ENCODE results near the gene PEX7. TPM values are rescaled to one million over a fixed set of nuclear protein-coding genes. Genes with fewer than 3 reads are reported as not detected.
A peak's percentile ranks its signal among the peaks of the same experiment; 100 is the strongest.
"Not testable (repeated sequence)": the region's sequence is repeated elsewhere in the genome, so short reads cannot be mapped to it uniquely, and the experiment has no call there.

Gene PEX7
- polyA plus RNA-seq, 6 donors from 2014 or later: 6.4 to 19.6 (median 8.1) TPM

GRCh38 chr6:136822046-136822375, 381 bp upstream of the PEX7 start:
- ATAC-seq (ENCODE audit: low read depth in 2 of 2) (no peak), DNase-seq (no peak)
- Mint-ChIP-seq H3K36me3 (peaks cover 8 to 11% of the 10 kb centered on the region in 2 donors), H3K9me3 (no peaks in the 10 kb centered on the region), H3K27me3 (peaks cover 5 to 7% (median 7%) of the 10 kb centered on the region in 3 donors), H3K4me1 (peaks cover 19 to 35% (median 24%) of the 10 kb centered on the region in 3 donors), H3K27ac (peak overlapping the region; percentile 83 to 97 (median 92)), H3K4me3 (peak overlapping the region; percentile 92 to 99 (median 94))

- H3K9me3 Mint-ChIP-seq: no peaks in the 10 kb centered on the region
- H3K36me3 Mint-ChIP-seq: peaks cover 8 to 11% of the 10 kb centered on the region in 2 donors
- H3K4me1 Mint-ChIP-seq: peaks cover 19 to 45% (median 24%) of the 10 kb centered on the region in 3 donors
- ATAC-seq (ENCODE audit: low read depth in 2 of 2): no peak
- H3K27me3 Mint-ChIP-seq: peaks cover 0 to 4% (median 3%) of the 10 kb centered on the region in 3 donors
- peak overlapping the region; percentile 89 to 94 (median 92) for H3K27ac Mint-ChIP-seq
- DNase-seq: no peak
- H3K4me3 Mint-ChIP-seq: peak overlapping the region; percentile 89 to 99 (median 92)
Measured at GRCh38 chr6:136823128-136823660, 802 bp downstream of the PEX7 start.

GRCh38 chr6:136826216-136826615, 3.8 kb downstream of the PEX7 start:
- Mint-ChIP-seq H3K9me3 (peaks cover 0 to 14% (median 8%) of the 10 kb centered on the region in 7 donors), H3K4me3 (peak overlapping the region in 1 of 8 donors; percentile 66), H3K36me3 (peaks cover 14 to 24% of the 10 kb centered on the region in 2 donors), H3K27me3 (no peaks in the 10 kb centered on the region), H3K27ac (peak overlapping the region in 2 of 6 donors; percentile 17 to 72), H3K4me1 (peaks cover 24 to 55% (median 34%) of the 10 kb centered on the region in 3 donors)
- ATAC-seq (ENCODE audit: low read depth in 2 of 2) (no peak), DNase-seq (no peak)

- Mint-ChIP-seq H3K36me3 (peaks cover 35 to 38% of the 10 kb centered on the region in 2 donors), H3K9me3 (peaks cover 9 to 35% (median 30%) of the 10 kb centered on the region in 7 donors), H3K4me1 (peaks cover 5 to 22% (median 12%) of the 10 kb centered on the region in 3 donors), H3K27me3 (no peaks in the 10 kb centered on the region), H3K27ac (peak overlapping the region in 2 of 6 donors; percentile 21 to 71), H3K4me3 (peak overlapping the region in 1 of 8 donors; percentile 21)
- DNase-seq: peak; percentile 15
- ATAC-seq (ENCODE audit: low read depth in 2 of 2): no peak
Measured at GRCh38 chr6:136831873-136832562, 9.6 kb downstream of the PEX7 start.

GRCh38 chr6:136840276-136841001, 18.0 kb downstream of the PEX7 start:
- Mint-ChIP-seq H3K4me1 (no peaks in the 10 kb centered on the region), H3K27ac (peak overlapping the region in 1 of 6 donors; percentile 58), H3K4me3 (no peak overlapping the region), H3K36me3 (no peaks in the 10 kb centered on the region), H3K9me3 (no peaks in the 10 kb centered on the region), H3K27me3 (no peaks in the 10 kb centered on the region)
- ATAC-seq (ENCODE audit: low read depth in 2 of 2) (no peak), DNase-seq (no peak)

GRCh38 chr6:136843210-136843609, 20.8 kb downstream of the PEX7 start:
- DNase-seq (no peak), ATAC-seq (ENCODE audit: low read depth in 2 of 2) (no peak)
- peaks cover 0 to 4% (median 0%) of the 10 kb centered on the region in 7 donors for H3K9me3 Mint-ChIP-seq
- no peak overlapping the region for H3K4me3 Mint-ChIP-seq
- H3K27me3 Mint-ChIP-seq: no peaks in the 10 kb centered on the region
- no peak overlapping the region for H3K27ac Mint-ChIP-seq
- peaks cover 0 to 1% (median 0%) of the 10 kb centered on the region in 3 donors for H3K4me1 Mint-ChIP-seq
- H3K36me3 Mint-ChIP-seq: peaks cover 0 to 7% of the 10 kb centered on the region in 2 donors

- Mint-ChIP-seq H3K36me3 (peaks cover 15 to 22% of the 10 kb centered on the region in 2 donors), H3K27me3 (no peaks in the 10 kb centered on the region), H3K4me1 (peaks cover 1 to 7% (median 4%) of the 10 kb centered on the region in 3 donors), H3K9me3 (peaks cover 0 to 6% (median 0%) of the 10 kb centered on the region in 7 donors), H3K27ac (no peak overlapping the region), H3K4me3 (no peak overlapping the region)
- ATAC-seq (ENCODE audit: low read depth in 2 of 2) (peak in 1 of 2 donors; percentile 40), DNase-seq (peak; percentile 11)
Measured at GRCh38 chr6:136846046-136846445, 23.7 kb downstream of the PEX7 start.

- ATAC-seq (ENCODE audit: low read depth in 2 of 2); H3K9me3 Mint-ChIP-seq; H3K27ac Mint-ChIP-seq; H3K4me3 Mint-ChIP-seq; H3K4me1 Mint-ChIP-seq; H3K27me3 Mint-ChIP-seq; DNase-seq: not testable (repeated sequence)
- peaks cover 15 to 22% of the 10 kb centered on the region in 2 donors for H3K36me3 Mint-ChIP-seq
Measured at GRCh38 chr6:136846477-136846876, 24.1 kb downstream of the PEX7 start.

GRCh38 chr6:136849979-136850563, 27.7 kb downstream of the PEX7 start:
- ATAC-seq (ENCODE audit: low read depth in 2 of 2); H3K4me3 Mint-ChIP-seq; H3K27me3 Mint-ChIP-seq; H3K27ac Mint-ChIP-seq; DNase-seq: not testable (repeated sequence)
- Mint-ChIP-seq H3K9me3 (peaks cover 0 to 10% (median 4%) of the 10 kb centered on the region in 7 donors), H3K4me1 (peaks cover 4 to 13% (median 8%) of the 10 kb centered on the region in 3 donors), H3K36me3 (peaks cover 15 to 22% of the 10 kb centered on the region in 2 donors)

- Mint-ChIP-seq H3K4me3 (no peak overlapping the region), H3K27ac (no peak overlapping the region), H3K9me3 (peaks cover 0 to 4% (median 0%) of the 10 kb centered on the region in 7 donors), H3K27me3 (no peaks in the 10 kb centered on the region), H3K36me3 (peaks cover 8 to 24% of the 10 kb centered on the region in 2 donors), H3K4me1 (peaks cover 0 to 10% (median 5%) of the 10 kb centered on the region in 3 donors)
- DNase-seq (no peak), ATAC-seq (ENCODE audit: low read depth in 2 of 2) (no peak)
Measured at GRCh38 chr6:136859430-136859829, 37.0 kb downstream of the PEX7 start.

- no peak for DNase-seq
- no peak for ATAC-seq (ENCODE audit: low read depth in 2 of 2)
- no peaks in the 10 kb centered on the region for H3K9me3 Mint-ChIP-seq
- no peak overlapping the region for H3K27ac Mint-ChIP-seq
- no peak overlapping the region for H3K4me3 Mint-ChIP-seq
- peaks cover 0 to 4% (median 0%) of the 10 kb centered on the region in 3 donors for H3K4me1 Mint-ChIP-seq
- no peaks in the 10 kb centered on the region for H3K27me3 Mint-ChIP-seq
- H3K36me3 Mint-ChIP-seq: peaks cover 8 to 24% of the 10 kb centered on the region in 2 donors
Measured at GRCh38 chr6:136860043-136860442, 37.7 kb downstream of the PEX7 start.

- Mint-ChIP-seq H3K4me3 (no peak overlapping the region), H3K4me1 (peaks cover 0 to 4% (median 0%) of the 10 kb centered on the region in 3 donors), H3K36me3 (peaks cover 0 to 20% of the 10 kb centered on the region in 2 donors), H3K27me3 (no peaks in the 10 kb centered on the region), H3K9me3 (no peaks in the 10 kb centered on the region), H3K27ac (no peak overlapping the region)
- ATAC-seq (ENCODE audit: low read depth in 2 of 2) (no peak), DNase-seq (no peak)
Measured at GRCh38 chr6:136862662-136863061, 40.3 kb downstream of the PEX7 start.

GRCh38 chr6:136863752-136864151, 41.4 kb downstream of the PEX7 start:
- no peak for DNase-seq
- Mint-ChIP-seq H3K9me3 (no peaks in the 10 kb centered on the region), H3K36me3 (peaks cover 0 to 12% of the 10 kb centered on the region in 2 donors), H3K4me1 (peaks cover 0 to 4% (median 0%) of the 10 kb centered on the region in 3 donors), H3K27me3 (no peaks in the 10 kb centered on the region), H3K27ac (no peak overlapping the region), H3K4me3 (no peak overlapping the region)
- no peak for ATAC-seq (ENCODE audit: low read depth in 2 of 2)
